Thymus (tissue), 11 donors: Measurements from ENCODE around the gene CD200. TPM values are rescaled to one million over a fixed set of nuclear protein-coding genes. Genes with fewer than 3 reads are reported as not detected.
A peak's percentile ranks its signal among the peaks of the same experiment; 100 is the strongest.

Experiments
- DNase-seq, 9 donors: peaks; one replicate each; pipeline ENCODE4 v3.0.0-alpha.2; 2013; ENCODE audit warnings: low spot score in 9 of 9, low read depth in 6 of 9, missing footprints in 1 of 9
- H3K27ac ChIP-seq, 2 donors: one replicate each; pipeline ENCODE4 v1.5.1; 2013; ENCODE audit warnings: control low read depth in 1 of 2, low read depth in 1 of 2, low read length in 1 of 2, mild to moderate bottlenecking in 1 of 2, moderate library complexity in 1 of 2
- H3K27me3 ChIP-seq, 2 donors: one replicate each; pipeline ENCODE4 v1.5.1; 2013; ENCODE audit warnings: low read length in 1 of 2; ENCODE audit not compliant: control insufficient read depth in 2 of 2, insufficient read depth in 1 of 2
- H3K36me3 ChIP-seq, 2 donors: one replicate each; pipeline ENCODE4 v1.5.1; 2013; ENCODE audit warnings: low read length in 1 of 2, mild to moderate bottlenecking in 1 of 2, moderate library complexity in 1 of 2; ENCODE audit not compliant: control insufficient read depth in 2 of 2, insufficient read depth in 2 of 2
- H3K4me1 ChIP-seq, 2 donors: one replicate each; pipeline ENCODE4 v1.5.1; 2013; ENCODE audit warnings: low read length in 2 of 2; ENCODE audit not compliant: control insufficient read depth in 2 of 2, insufficient read depth in 2 of 2
- H3K4me3 ChIP-seq, 2 donors: one replicate each; pipeline ENCODE4 v1.5.1; 2013; ENCODE audit warnings: low read length in 2 of 2, control low read depth in 1 of 2, mild to moderate bottlenecking in 1 of 2
- H3K9me3 ChIP-seq, 2 donors: one replicate each; pipeline ENCODE4 v1.5.1; 2013; ENCODE audit warnings: low read length in 1 of 2, mild to moderate bottlenecking in 1 of 2; ENCODE audit not compliant: control insufficient read depth in 2 of 2, insufficient read depth in 1 of 2
- WGBS: extraction: QIAGEN DNeasy Blood & Tissue Kit; methylation state at CpG from one replicate; pipeline ENCODE4 v1.1.7; 2013; 5-methylcytosine and 5-hydroxymethylcytosine counted together
- polyA plus RNA-seq: library from polyadenylated mRNA; stranded (reverse); fragments of 200-250 nt; gene quantifications from one replicate; pipeline ENCODE4 v1.2.3, GENCODE V29; 2013
- total RNA-seq: library from RNA; stranded (reverse); fragments of 120-200 nt; gene quantifications from one replicate; pipeline ENCODE4 v1.2.4, GENCODE V29; 2013
- donor health status: healthy.

CD200 gene
- total and polyA plus RNA-seq, 2 donors = 20.0 to 23.5 TPM

- Histone ChIP-seq H3K4me1 (peaks cover 12 to 17% of the 10 kb centered on the region in 2 donors), H3K9me3 (peaks cover 0 to under 1% of the 10 kb centered on the region in 2 donors), H3K27ac (no peak overlapping the region), H3K27me3 (no peaks in the 10 kb centered on the region), H3K36me3 (peaks cover under 1 to 19% of the 10 kb centered on the region in 2 donors), H3K4me3 (no peak overlapping the region)
- DNase-seq = no peak
- 96% methylated on average over 6 of the region's 6 CpGs for WGBS
Observed at GRCh38 chr3:112338021-112338726, 5.2 kb downstream of the CD200 start.

- Histone ChIP-seq H3K4me3 (no peak overlapping the region), H3K27ac (no peak overlapping the region), H3K36me3 (peaks cover 3 to 19% of the 10 kb centered on the region in 2 donors), H3K9me3 (peaks cover 0 to 3% of the 10 kb centered on the region in 2 donors), H3K27me3 (no peaks in the 10 kb centered on the region), H3K4me1 (peaks cover 12 to 17% of the 10 kb centered on the region in 2 donors)
- WGBS = 90% methylated on average over 2 of the region's 2 CpGs
- DNase-seq = no peak
Observed at GRCh38 chr3:112338727-112339056, 5.7 kb downstream of the CD200 start.

GRCh38 chr3:112339134-112339533 lies 6.2 kb downstream of the CD200 start:
- peaks cover 0 to 3% of the 10 kb centered on the region in 2 donors for H3K9me3 ChIP-seq
- H3K27me3 ChIP-seq = no peaks in the 10 kb centered on the region
- DNase-seq = no peak
- no peak overlapping the region for H3K27ac ChIP-seq
- H3K36me3 ChIP-seq = peaks cover 3 to 19% of the 10 kb centered on the region in 2 donors
- no peak overlapping the region for H3K4me3 ChIP-seq
- peaks cover 12 to 15% of the 10 kb centered on the region in 2 donors for H3K4me1 ChIP-seq

GRCh38 chr3:112339609-112340008 lies 6.7 kb downstream of the CD200 start:
- no peaks in the 10 kb centered on the region for H3K27me3 ChIP-seq
- WGBS = 98% methylated on average over 2 of the region's 2 CpGs
- peaks cover 3 to 23% of the 10 kb centered on the region in 2 donors for H3K36me3 ChIP-seq
- no peak for DNase-seq
- H3K4me3 ChIP-seq = no peak overlapping the region
- peaks cover 12 to 14% of the 10 kb centered on the region in 2 donors for H3K4me1 ChIP-seq
- no peak overlapping the region for H3K27ac ChIP-seq
- H3K9me3 ChIP-seq = peaks cover 0 to 3% of the 10 kb centered on the region in 2 donors

- Histone ChIP-seq H3K27ac (no peak overlapping the region), H3K27me3 (no peaks in the 10 kb centered on the region), H3K4me3 (no peak overlapping the region), H3K4me1 (peaks cover 3 to 4% of the 10 kb centered on the region in 2 donors), H3K36me3 (peaks cover 13 to 32% of the 10 kb centered on the region in 2 donors), H3K9me3 (peaks cover 0 to 3% of the 10 kb centered on the region in 2 donors)
- WGBS = 97% methylated on average over 2 of the region's 2 CpGs
- DNase-seq = no peak
Observed at GRCh38 chr3:112341386-112341785, 8.4 kb downstream of the CD200 start.

- Histone ChIP-seq H3K27ac (no peak overlapping the region), H3K27me3 (no peaks in the 10 kb centered on the region), H3K36me3 (peaks cover 21 to 65% of the 10 kb centered on the region in 2 donors), H3K9me3 (peaks cover 0 to 3% of the 10 kb centered on the region in 2 donors), H3K4me1 (peaks cover 0 to 4% of the 10 kb centered on the region in 2 donors), H3K4me3 (no peak overlapping the region)
- WGBS = 100% methylated on average over 2 of the region's 2 CpGs
- no peak for DNase-seq
Observed at GRCh38 chr3:112345681-112346080, 12.7 kb downstream of the CD200 start.

GRCh38 chr3:112346491-112347122 lies 13.7 kb downstream of the CD200 start:
- Histone ChIP-seq H3K4me3 (no peak overlapping the region), H3K9me3 (peaks cover 0 to 3% of the 10 kb centered on the region in 2 donors), H3K27ac (peak overlapping the region in 1 of 2 donors; percentile 49), H3K27me3 (no peaks in the 10 kb centered on the region), H3K4me1 (peaks cover 0 to 4% of the 10 kb centered on the region in 2 donors), H3K36me3 (peaks cover 21 to 65% of the 10 kb centered on the region in 2 donors)
- 95% methylated on average over 3 of the region's 3 CpGs for WGBS
- DNase-seq = no peak

- no peak for DNase-seq
- Histone ChIP-seq H3K9me3 (no peaks in the 10 kb centered on the region), H3K27me3 (no peaks in the 10 kb centered on the region), H3K27ac (no peak overlapping the region), H3K4me1 (peaks cover 0 to 4% of the 10 kb centered on the region in 2 donors), H3K36me3 (peaks cover 17 to 82% of the 10 kb centered on the region in 2 donors), H3K4me3 (no peak overlapping the region)
- WGBS = 99% methylated on average over 1 of the region's 1 CpG
Observed at GRCh38 chr3:112348943-112349342, 16.0 kb downstream of the CD200 start.

- H3K4me1 ChIP-seq = peaks cover 0 to 4% of the 10 kb centered on the region in 2 donors
- H3K4me3 ChIP-seq = no peak overlapping the region
- peaks cover 17 to 80% of the 10 kb centered on the region in 2 donors for H3K36me3 ChIP-seq
- H3K27me3 ChIP-seq = no peaks in the 10 kb centered on the region
- H3K27ac ChIP-seq = no peak overlapping the region
- H3K9me3 ChIP-seq = no peaks in the 10 kb centered on the region
- DNase-seq = no peak
- 98% methylated on average over 6 of the region's 6 CpGs for WGBS
Observed at GRCh38 chr3:112349557-112349956, 16.6 kb downstream of the CD200 start.
